HS-27A (cell line): Measurements from ENCODE around the gene KRABD2.
"Not testable (repeated sequence)": the region's sequence is repeated elsewhere in the genome, so short reads cannot be mapped to it uniquely, and the experiment has no call there.

ENCODE experiments used
- DNase-seq: peaks from one replicate; pipeline ENCODE4 v3.0.0-alpha.2; 2012; ENCODE audit warnings: low read depth, missing footprints

The KRABD2 gene

DNA sequence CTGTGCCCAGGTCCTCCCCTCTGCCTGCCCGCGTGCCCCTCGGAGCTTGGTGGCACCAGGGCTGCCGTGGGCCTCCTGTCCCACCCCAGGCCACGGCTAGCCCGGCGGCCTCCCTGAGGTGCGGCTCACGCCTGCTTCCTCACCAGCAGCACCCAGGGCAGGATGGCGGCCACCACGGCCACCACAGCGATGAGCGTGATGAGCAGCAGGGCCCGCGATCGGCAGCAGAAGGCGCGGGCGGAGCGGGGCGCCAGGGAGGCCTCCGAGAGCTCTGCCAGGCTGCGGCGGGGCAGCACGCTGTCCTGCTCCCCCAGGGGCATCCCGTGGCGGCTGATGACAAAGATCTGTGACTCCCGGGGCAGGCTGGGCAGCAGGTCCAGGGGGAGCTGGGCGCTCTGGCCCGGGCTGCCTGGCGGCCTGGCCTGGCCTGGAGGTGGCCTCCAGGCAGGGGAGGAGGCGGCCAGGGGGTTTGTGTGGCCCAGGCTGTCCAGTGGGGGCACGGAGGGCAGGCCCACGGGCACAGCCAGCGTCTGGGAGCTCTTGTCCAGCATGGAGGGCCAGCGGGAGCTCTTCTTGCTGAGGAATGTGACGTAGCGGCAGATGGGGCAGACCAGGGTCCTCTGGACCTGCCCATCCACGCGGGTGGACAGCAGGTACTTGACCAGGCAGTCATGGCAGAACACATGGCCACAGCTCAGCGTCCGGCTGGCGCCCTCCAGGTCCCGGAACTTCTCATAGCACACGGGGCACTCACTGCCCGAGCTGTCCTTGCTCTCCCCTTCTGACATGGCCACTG lies 16.4 kb upstream of the KRABD2 start:
- DNase-seq = no peak

DNA sequence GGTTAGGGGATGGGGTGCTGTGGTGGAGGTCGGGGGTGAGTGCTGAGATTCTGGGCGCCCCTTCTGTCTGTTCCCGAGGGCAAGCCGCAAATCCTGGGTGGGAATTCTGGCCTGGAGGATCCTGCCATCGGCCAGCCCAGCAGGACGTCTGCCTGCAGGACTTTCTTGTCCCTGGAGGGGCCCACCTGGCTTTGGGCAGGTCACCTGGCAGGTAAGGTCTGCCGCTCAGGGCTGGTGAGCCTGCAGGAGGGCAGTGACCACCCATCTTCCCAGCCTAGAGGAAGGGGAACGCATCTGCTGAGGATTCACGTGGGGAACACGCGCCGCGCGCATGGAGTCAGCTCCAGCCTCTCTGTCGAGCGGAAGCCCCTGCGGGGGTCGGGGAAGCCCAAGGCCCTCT lies 15.8 kb upstream of the KRABD2 start:
- no peak for DNase-seq

DNA sequence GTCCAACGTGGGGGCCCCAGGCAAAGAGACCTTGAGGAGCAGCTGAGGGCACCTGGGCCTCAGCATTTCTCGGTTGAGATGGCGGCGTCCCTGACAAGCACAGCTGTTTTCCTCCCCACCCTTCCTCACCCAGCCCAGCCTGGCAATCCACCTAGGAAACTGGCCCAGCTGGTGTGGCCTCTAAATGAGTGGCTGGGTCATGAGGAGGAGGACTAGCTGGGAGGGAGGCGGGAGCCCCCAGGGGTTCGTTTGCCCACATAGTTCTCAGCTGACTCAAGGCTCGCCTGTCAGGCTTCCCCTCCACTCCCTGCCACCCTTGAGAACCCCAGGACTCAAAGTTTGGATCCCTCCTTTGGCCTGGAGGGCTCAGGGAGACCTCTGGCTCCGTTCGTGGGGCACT lies 15.2 kb upstream of the KRABD2 start:
- DNase-seq = no peak

DNA sequence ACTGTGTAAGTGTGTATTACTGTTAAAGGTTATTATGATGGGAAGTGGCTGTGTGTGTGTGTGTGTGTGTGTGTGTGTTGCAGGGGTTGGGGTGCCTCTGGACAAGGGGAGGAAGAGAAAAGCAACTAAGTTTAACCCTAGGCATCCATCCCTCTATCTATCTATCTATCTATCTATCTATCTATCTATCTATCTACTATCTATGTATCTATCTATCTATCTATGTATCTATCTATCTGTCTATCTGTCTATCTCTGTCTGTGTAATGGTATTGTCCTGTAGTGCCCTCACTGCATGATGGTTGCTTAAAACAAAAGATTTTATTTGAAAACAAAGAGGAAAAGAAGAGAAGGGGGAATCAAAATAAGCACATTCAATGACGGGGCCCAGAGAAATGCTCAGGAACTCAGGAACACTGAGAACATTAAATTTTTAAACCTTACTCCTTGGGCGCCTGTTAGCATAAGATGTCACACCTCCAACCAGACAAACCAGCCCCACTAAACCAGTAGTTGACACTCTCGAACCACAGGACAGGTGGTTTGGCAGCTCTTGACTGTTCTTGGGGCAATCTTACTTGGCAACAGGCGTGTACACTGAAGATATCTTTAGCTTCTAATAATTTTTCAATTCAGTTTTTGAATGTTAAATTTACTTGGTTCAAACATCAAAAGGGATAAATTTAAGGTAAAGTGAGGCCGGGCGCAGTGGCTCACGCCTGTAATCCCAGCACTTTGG lies 11.6 kb upstream of the KRABD2 start:
- no peak for DNase-seq

- DNase-seq = no peak
Measured at GRCh38 chr17:8386841-8387240, 10.3 kb upstream of the KRABD2 start.

GRCh38 chr17:8384801-8385378 lies 8.4 kb upstream of the KRABD2 start:
- peak; percentile 89 for DNase-seq

DNA sequence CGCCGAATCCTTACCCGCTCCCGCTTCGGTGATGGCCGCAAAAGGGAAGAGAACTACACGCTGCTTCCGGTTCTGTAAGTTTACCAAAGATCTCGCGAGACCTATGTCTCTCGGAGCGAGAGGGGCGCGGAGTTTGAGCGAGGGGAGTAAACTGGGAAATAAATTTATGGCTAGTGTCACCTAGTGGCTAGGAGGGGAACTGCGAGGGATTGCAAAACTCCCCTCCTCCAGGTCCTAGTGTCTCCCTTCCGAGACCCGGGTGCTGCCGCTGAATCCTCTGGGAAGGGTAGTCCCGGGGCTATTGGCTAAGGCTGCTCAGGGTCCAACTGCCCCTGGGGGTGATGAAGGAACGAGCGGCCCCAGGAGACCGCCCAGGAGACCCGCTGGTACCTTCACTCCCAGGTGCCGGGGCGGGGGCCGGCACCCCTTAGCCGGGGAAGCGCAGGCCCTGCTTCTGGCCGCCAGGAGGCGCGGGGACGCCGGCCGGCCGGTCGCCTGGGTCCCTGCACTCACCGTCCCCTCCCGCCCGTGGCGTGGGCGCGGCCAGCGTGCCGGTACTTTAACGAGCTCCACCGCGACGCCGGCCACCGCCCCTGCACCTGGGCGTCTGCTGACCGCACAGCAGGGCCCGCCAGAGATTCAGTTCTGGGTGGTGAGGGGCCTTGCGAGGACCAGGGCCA lies 6.8 kb upstream of the KRABD2 start, which contains the start of gene RPL26:
Gene RPL26 (minus strand): TSS at position 51 of the 680 bp plus-strand sequence. CDS start 883 bp downstream, outside the sequence.
- DNase-seq = peak; percentile 99

GRCh38 chr17:8382880-8383142 lies 6.3 kb upstream of the KRABD2 start:
- no peak for DNase-seq

DNA sequence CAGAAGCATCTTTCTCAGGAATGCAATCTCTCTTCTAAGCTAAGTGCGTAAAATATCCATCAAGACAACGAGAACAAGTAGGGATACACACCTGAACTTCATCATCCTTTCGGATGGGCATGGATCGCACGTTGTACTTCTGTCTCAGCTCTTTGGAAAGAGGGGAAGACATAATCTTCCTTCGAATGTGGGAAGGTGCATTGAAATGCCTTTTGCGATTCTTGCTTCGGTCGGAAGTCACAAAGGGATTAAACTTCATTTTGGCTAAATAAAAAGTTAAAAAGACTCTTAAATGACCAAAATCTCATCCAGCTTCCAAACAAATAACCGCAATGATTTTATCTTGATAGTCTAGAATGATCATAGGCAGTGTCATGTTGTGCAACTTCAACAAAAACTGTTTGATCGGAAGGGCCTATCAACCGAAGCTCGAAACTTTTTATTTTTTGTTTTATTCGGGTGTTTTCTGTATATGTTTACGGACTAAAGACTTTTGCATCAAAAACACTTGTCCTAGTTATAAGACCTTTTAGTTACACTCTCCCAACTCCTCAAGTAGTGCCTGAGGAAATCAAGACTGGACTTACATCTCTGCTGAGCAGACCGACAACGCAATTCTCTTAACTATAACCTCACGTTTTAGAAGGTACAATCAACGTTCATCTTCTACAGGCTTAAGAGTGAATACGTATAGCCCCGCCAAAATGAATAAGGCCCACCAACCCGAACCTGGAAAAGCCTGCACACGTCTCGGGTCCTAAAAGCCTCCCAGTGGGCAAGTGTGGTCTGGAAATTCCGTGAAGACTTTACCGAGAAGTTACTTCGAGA lies 5.8 kb upstream of the KRABD2 start:
- no peak for DNase-seq

DNA sequence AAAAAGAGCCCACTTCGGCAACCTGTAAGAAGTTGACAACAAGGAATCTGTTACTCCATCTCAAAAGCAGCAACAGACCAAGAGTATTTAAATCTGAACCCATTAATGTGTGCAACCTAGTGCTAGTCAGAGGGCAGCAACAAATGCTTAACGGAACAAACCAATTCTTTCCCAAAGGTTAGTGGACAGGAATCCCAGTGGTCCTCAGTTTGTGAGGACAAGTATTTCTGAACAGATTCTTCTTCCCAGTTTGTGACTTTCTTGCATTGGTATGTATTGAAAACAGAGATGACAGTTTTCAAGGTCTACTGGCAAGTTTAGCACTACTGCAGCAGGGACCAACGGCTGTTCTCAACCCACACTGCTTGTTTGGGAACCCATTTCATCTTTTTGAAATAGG lies 3.5 kb upstream of the KRABD2 start:
- no peak for DNase-seq

GRCh38 chr17:8378117-8378516 lies 1.6 kb upstream of the KRABD2 start:
- DNase-seq = not testable (repeated sequence)

- no peak for DNase-seq
Measured at GRCh38 chr17:8377422-8377821, 918 bp upstream of the KRABD2 start.

DNA sequence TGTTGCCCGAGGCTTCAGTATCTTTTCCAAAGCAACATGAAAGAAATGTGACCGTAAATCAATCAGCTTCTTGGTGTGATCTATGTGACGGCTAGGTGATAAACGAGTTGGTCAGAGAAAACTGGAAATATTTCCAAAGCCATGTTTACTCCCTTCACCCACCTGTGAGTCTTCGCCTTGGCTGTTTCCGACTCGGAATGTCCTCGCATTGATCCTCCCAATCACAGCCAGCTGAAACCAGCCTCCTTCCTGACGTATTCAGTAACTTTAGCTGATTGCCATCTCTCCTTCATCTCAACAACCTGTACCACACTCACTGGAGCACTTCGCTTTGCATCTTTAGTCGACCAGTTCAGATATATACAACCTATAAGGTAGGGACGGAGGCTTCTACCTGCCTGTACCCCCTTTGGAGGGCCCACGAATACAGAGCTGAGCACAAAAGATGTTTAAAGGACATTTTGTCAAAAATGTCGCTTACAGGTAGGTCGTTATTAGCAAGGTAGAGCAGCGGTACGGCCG lies 705 bp downstream of the KRABD2 start:
- no peak for DNase-seq

GRCh38 chr17:8373856-8374255 lies 2.6 kb downstream of the KRABD2 start:
- DNase-seq = not testable (repeated sequence)

GRCh38 chr17:8372422-8372821 lies 4.1 kb downstream of the KRABD2 start:
- DNase-seq = no peak

DNA sequence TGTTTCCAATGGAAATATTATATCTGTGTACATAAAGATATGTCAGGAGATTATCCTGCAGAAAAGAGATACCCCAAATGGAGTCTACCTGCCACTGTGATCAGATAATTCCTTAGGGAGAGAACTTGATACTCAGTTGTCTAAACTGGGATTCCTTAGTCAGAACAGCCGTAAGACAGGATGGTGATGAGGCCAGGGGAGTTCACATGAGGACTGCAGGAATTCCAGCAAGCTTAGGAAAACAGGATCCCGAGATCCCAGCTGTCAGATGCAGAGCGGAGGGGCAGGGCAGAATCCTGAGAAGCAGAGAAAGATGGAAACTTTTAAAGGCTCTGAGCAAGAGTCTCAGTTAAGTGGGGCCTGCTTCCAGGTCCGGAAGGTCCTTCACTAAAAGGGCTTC lies 4.7 kb downstream of the KRABD2 start:
- no peak for DNase-seq

- DNase-seq = no peak
Measured at GRCh38 chr17:8369944-8370343, 6.6 kb downstream of the KRABD2 start.

DNA sequence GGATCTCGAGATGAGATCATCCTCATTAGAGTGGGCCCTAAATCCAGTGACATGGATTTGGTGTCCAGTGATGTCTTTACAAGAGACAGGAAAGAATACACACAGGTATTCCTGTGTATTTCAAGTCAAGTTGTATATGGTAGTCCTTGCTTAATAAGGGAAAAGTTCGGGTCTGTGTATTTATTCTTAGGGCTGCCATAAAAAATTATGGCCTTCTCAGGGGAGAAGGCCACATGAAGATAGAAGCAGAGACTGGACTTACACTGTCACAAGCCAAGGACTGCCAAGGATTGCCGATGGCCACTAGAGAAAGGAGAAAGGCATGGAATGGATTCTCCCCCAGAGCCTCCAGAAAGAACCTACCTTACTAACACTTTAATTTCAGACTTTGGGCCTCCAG lies 8.3 kb downstream of the KRABD2 start:
- DNase-seq = no peak

GRCh38 chr17:8366231-8366630 lies 10.3 kb downstream of the KRABD2 start:
- DNase-seq = peak; percentile 59

DNA sequence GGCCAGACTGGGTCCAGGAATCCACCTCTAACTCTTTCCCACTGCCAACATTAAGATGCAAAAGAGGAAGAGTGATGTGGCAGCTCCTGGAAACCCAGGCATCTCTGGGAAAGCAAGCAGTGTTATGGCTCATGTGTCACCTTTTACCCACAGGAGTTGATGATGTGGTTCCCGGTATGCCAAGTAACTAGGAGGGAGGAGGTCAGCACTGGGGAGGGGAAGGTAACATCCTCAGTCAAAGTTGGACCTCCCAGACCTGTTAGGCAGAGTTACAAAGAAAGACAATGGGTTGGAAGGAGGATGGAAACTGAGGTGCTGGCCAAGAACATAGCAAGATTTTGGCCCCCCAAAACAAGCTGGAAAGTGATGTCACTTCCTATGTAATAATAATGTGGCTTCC lies 11.4 kb downstream of the KRABD2 start:
- no peak for DNase-seq

GRCh38 chr17:8362651-8363332 lies 13.7 kb downstream of the KRABD2 start:
- DNase-seq = no peak
